ENCODE measurements around the gene DOCK3. TPM values are rescaled to one million over a fixed set of nuclear protein-coding genes. Genes with fewer than 3 reads are reported as not detected.

DOCK3 gene
- total and polyA plus RNA-seq, 2 donors (not counting 3 experiments of a cell fraction or from before 2014, with no cell fraction given): 0.08 to 0.13 TPM

- no peak for FAIRE-seq
- no peaks in the 10 kb centered on the region for H3K79me2 ChIP-seq (ENCODE audit: control insufficient read depth, insufficient read depth, low read length)
- DNase-seq (ENCODE audit: low read depth, low spot score): no peak
- H4K20me1 ChIP-seq (replicated peaks; ENCODE audit: control insufficient read depth, extremely low read depth, insufficient read depth, low read length): no peaks in the 10 kb centered on the region
- H3K4me1 ChIP-seq (ENCODE audit: control insufficient read depth, extremely low read depth, insufficient read depth, low read length): no peaks in the 10 kb centered on the region
- dilution Hi-C loops (cut with MboI; ENCODE audit: extremely low pct_ligation_motif_present, low sequenced_read_pairs): no loop called here
- no peaks in the 10 kb centered on the region for H3K36me3 ChIP-seq (ENCODE audit: control insufficient read depth in 2 of 2, extremely low read depth in 1 of 2, insufficient read depth in 2 of 2, low read length in 2 of 2)
- H3K9ac ChIP-seq (replicated peaks; ENCODE audit: extremely low read depth, insufficient read depth, low read length): no peak overlapping the region
- H3K9me1 ChIP-seq (replicated peaks; ENCODE audit: control insufficient read depth, extremely low read depth, insufficient read depth, low read length): no peaks in the 10 kb centered on the region
- no peak overlapping the region for H3K4me2 ChIP-seq (ENCODE audit: insufficient read depth, low read length)
- intact Hi-C loops (cut with micrococcal nuclease): no loop called here
- H3K27ac ChIP-seq (ENCODE audit: insufficient read depth, low read depth, low read length): no peak overlapping the region
- ChIA-PET POLR2A (no interaction called here), CTCF (no interaction called here)
- no peaks in the 10 kb centered on the region for H3K27me3 ChIP-seq (ENCODE audit: control insufficient read depth in 2 of 2, insufficient read depth in 2 of 2, low read length in 2 of 2)
- H3K4me3 ChIP-seq (replicated peaks in 1 of 3; ENCODE audit: insufficient read depth in 1 of 3, low read depth in 1 of 3, low read length in 3 of 3): no peak overlapping the region
- TF ChIP-seq FOS (IDR thresholded peaks at IDR 0.05; ENCODE audit: borderline replicate concordance, insufficient read depth, low read length) (no peak), GATA2 (IDR thresholded peaks at IDR 0.05; ENCODE audit: insufficient read depth, insufficient read length, low read depth, low read length) (no peak), EZH2 (IDR thresholded peaks at IDR 0.05; ENCODE audit: borderline replicate concordance, low read depth, low read length, severe bottlenecking) (no peak), POLR2A (IDR thresholded peaks at IDR 0.05; ENCODE audit: low read depth, low read length) (no peak)
- TF ChIP-seq, protein P1, sequence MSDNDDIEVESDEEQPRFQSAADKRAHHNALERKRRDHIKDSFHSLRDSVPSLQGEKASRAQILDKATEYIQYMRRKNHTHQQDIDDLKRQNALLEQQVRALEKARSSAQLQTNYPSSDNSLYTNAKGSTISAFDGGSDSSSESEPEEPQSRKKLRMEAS (IDR thresholded peaks at IDR 0.05; ENCODE audit: insufficient read depth, insufficient read length): no peak
- H2AFZ ChIP-seq (ENCODE audit: low read depth, low read length): no peak overlapping the region
- H3K9me3 ChIP-seq (replicated peaks; ENCODE audit: control insufficient read depth, insufficient read depth, low read length): no peaks in the 10 kb centered on the region
- no TSS peak for BruUV-seq (replicated peaks)
Observed at GRCh38 chr3:51031666-51032065, 356.9 kb downstream of the DOCK3 start.

- Histone ChIP-seq H4K20me1 (replicated peaks; ENCODE audit: control insufficient read depth, extremely low read depth, insufficient read depth, low read length) (no peaks in the 10 kb centered on the region), H3K79me2 (ENCODE audit: control insufficient read depth, insufficient read depth, low read length) (no peaks in the 10 kb centered on the region), H3K36me3 (ENCODE audit: control insufficient read depth in 2 of 2, extremely low read depth in 1 of 2, insufficient read depth in 2 of 2, low read length in 2 of 2) (no peaks in the 10 kb centered on the region), H3K4me3 (replicated peaks in 1 of 3; ENCODE audit: insufficient read depth in 1 of 3, low read depth in 1 of 3, low read length in 3 of 3) (no peak overlapping the region), H3K9me1 (replicated peaks; ENCODE audit: control insufficient read depth, extremely low read depth, insufficient read depth, low read length) (no peaks in the 10 kb centered on the region), H3K4me1 (ENCODE audit: control insufficient read depth, extremely low read depth, insufficient read depth, low read length) (no peaks in the 10 kb centered on the region), H3K27ac (ENCODE audit: insufficient read depth, low read depth, low read length) (no peak overlapping the region), H3K9ac (replicated peaks; ENCODE audit: extremely low read depth, insufficient read depth, low read length) (no peak overlapping the region), H2AFZ (ENCODE audit: low read depth, low read length) (no peak overlapping the region), H3K27me3 (ENCODE audit: control insufficient read depth in 2 of 2, insufficient read depth in 2 of 2, low read length in 2 of 2) (no peaks in the 10 kb centered on the region), H3K4me2 (ENCODE audit: insufficient read depth, low read length) (no peak overlapping the region), H3K9me3 (replicated peaks; ENCODE audit: control insufficient read depth, insufficient read depth, low read length) (no peaks in the 10 kb centered on the region)
- DNase-seq (ENCODE audit: low read depth, low spot score): no peak
- POLR2A ChIA-PET: no interaction called here
- dilution Hi-C loops (cut with MboI; ENCODE audit: extremely low pct_ligation_motif_present, low sequenced_read_pairs) (no loop called here), intact Hi-C loops (cut with micrococcal nuclease) (no loop called here)
- CTCF ChIA-PET: no interaction called here
- no peak for TF ChIP-seq JUN (IDR thresholded peaks at IDR 0.05; ENCODE audit: borderline replicate concordance, insufficient read depth, insufficient read length, low read depth)
- TF ChIP-seq CTCF (IDR thresholded peaks at IDR 0.05; ENCODE audit: extremely low read depth in 1 of 2, insufficient read depth in 1 of 2, low read depth in 1 of 2, low read length in 2 of 2): no peak
- no peak for TF ChIP-seq MYC (IDR thresholded peaks at IDR 0.05; ENCODE audit: low read depth, low read length)
- TF ChIP-seq POLR2AphosphoS5 (IDR thresholded peaks at IDR 0.05; ENCODE audit: insufficient read depth, low read depth, low read length): no peak
- TF ChIP-seq POLR2A (IDR thresholded peaks at IDR 0.05; ENCODE audit: low read depth, low read length): no peak
- TF ChIP-seq, protein P1 (IDR thresholded peaks at IDR 0.05; ENCODE audit: insufficient read depth, insufficient read length): no peak
- no peak for TF ChIP-seq GATA2 (IDR thresholded peaks at IDR 0.05; ENCODE audit: insufficient read depth, insufficient read length, low read depth, low read length)
- TF ChIP-seq FOS (IDR thresholded peaks at IDR 0.05; ENCODE audit: borderline replicate concordance, insufficient read depth, low read length): no peak
- no peak for TF ChIP-seq EZH2 (IDR thresholded peaks at IDR 0.05; ENCODE audit: borderline replicate concordance, low read depth, low read length, severe bottlenecking)
- BruUV-seq (replicated peaks): no TSS peak
- no peak for FAIRE-seq
Observed at GRCh38 chr3:51035630-51036029, 360.9 kb downstream of the DOCK3 start.

All from endothelial cell of umbilical vein (primary cell).